ENCODE data around the gene AIFM1. TPM values are rescaled to one million over a fixed set of nuclear protein-coding genes. Genes with fewer than 3 reads are reported as not detected.

The AIFM1 gene
- total RNA-seq, 1 donor: 15.2 TPM

GRCh38 chrX:130186651-130187050 lies 21.0 kb upstream of the AIFM1 start:
- Histone ChIP-seq H3K4me2 (ENCODE audit: insufficient read depth, low read length) (no peak overlapping the region), H2AFZ (ENCODE audit: low read length) (no peak overlapping the region), H4K20me1 (ENCODE audit: insufficient read depth, low read length) (no peaks in the 10 kb centered on the region), H3K36me3 (ENCODE audit: insufficient read depth, low read length) (no peaks in the 10 kb centered on the region), H3K27ac (ENCODE audit: low read depth, low read length) (no peak overlapping the region), H3K27me3 (ENCODE audit: insufficient read depth, low read length) (no peaks in the 10 kb centered on the region), H3K4me1 (ENCODE audit: insufficient read depth, low read length) (no peaks in the 10 kb centered on the region), H3K4me3 (ENCODE audit: insufficient read depth, low read length) (no peak overlapping the region), H3K79me2 (ENCODE audit: insufficient read depth, low read length) (no peaks in the 10 kb centered on the region), H3K9me3 (ENCODE audit: low read depth, low read length) (no peaks in the 10 kb centered on the region)
- no peak for DNase-seq (ENCODE audit: insufficient read length, low spot score, missing footprints)
- no peak for TF ChIP-seq CTCF (IDR thresholded peaks at IDR 0.05; ENCODE audit: extremely low read depth, low read depth, low read length)

GRCh38 chrX:130184857-130185256 lies 19.2 kb upstream of the AIFM1 start:
- no peaks in the 10 kb centered on the region for H3K27me3 ChIP-seq (ENCODE audit: insufficient read depth, low read length)
- no peak overlapping the region for H2AFZ ChIP-seq (ENCODE audit: low read length)
- H3K4me1 ChIP-seq (ENCODE audit: insufficient read depth, low read length): no peaks in the 10 kb centered on the region
- H3K4me3 ChIP-seq (ENCODE audit: insufficient read depth, low read length): no peak overlapping the region
- no peak for DNase-seq (ENCODE audit: insufficient read length, low spot score, missing footprints)
- H3K27ac ChIP-seq (ENCODE audit: low read depth, low read length): no peak overlapping the region
- no peak for TF ChIP-seq CTCF (IDR thresholded peaks at IDR 0.05; ENCODE audit: extremely low read depth, low read depth, low read length)
- H3K9me3 ChIP-seq (ENCODE audit: low read depth, low read length): no peaks in the 10 kb centered on the region
- no peaks in the 10 kb centered on the region for H3K79me2 ChIP-seq (ENCODE audit: insufficient read depth, low read length)
- no peaks in the 10 kb centered on the region for H4K20me1 ChIP-seq (ENCODE audit: insufficient read depth, low read length)
- H3K36me3 ChIP-seq (ENCODE audit: insufficient read depth, low read length): no peaks in the 10 kb centered on the region
- no peak overlapping the region for H3K4me2 ChIP-seq (ENCODE audit: insufficient read depth, low read length)

- H3K36me3 ChIP-seq (ENCODE audit: insufficient read depth, low read length): no peaks in the 10 kb centered on the region
- H3K9me3 ChIP-seq (ENCODE audit: low read depth, low read length): no peaks in the 10 kb centered on the region
- TF ChIP-seq CTCF (IDR thresholded peaks at IDR 0.05; ENCODE audit: extremely low read depth, low read depth, low read length): no peak
- H2AFZ ChIP-seq (ENCODE audit: low read length): no peak overlapping the region
- no peak overlapping the region for H3K27ac ChIP-seq (ENCODE audit: low read depth, low read length)
- no peak for DNase-seq (ENCODE audit: insufficient read length, low spot score, missing footprints)
- no peaks in the 10 kb centered on the region for H3K79me2 ChIP-seq (ENCODE audit: insufficient read depth, low read length)
- H4K20me1 ChIP-seq (ENCODE audit: insufficient read depth, low read length): no peaks in the 10 kb centered on the region
- H3K4me2 ChIP-seq (ENCODE audit: insufficient read depth, low read length): no peak overlapping the region
- no peaks in the 10 kb centered on the region for H3K27me3 ChIP-seq (ENCODE audit: insufficient read depth, low read length)
- H3K4me3 ChIP-seq (ENCODE audit: insufficient read depth, low read length): no peak overlapping the region
- H3K4me1 ChIP-seq (ENCODE audit: insufficient read depth, low read length): no peaks in the 10 kb centered on the region
Measured at GRCh38 chrX:130184168-130184567, 18.5 kb upstream of the AIFM1 start.

- Histone ChIP-seq H3K36me3 (ENCODE audit: insufficient read depth, low read length) (no peaks in the 10 kb centered on the region), H3K27ac (ENCODE audit: low read depth, low read length) (no peak overlapping the region), H3K4me1 (ENCODE audit: insufficient read depth, low read length) (no peaks in the 10 kb centered on the region), H3K4me2 (ENCODE audit: insufficient read depth, low read length) (no peak overlapping the region), H3K9me3 (ENCODE audit: low read depth, low read length) (no peaks in the 10 kb centered on the region), H3K79me2 (ENCODE audit: insufficient read depth, low read length) (no peaks in the 10 kb centered on the region), H3K27me3 (ENCODE audit: insufficient read depth, low read length) (no peaks in the 10 kb centered on the region), H3K4me3 (ENCODE audit: insufficient read depth, low read length) (no peak overlapping the region), H2AFZ (ENCODE audit: low read length) (no peak overlapping the region), H4K20me1 (ENCODE audit: insufficient read depth, low read length) (no peaks in the 10 kb centered on the region)
- DNase-seq (ENCODE audit: insufficient read length, low spot score, missing footprints): peak; percentile 76
- TF ChIP-seq CTCF (IDR thresholded peaks at IDR 0.05; ENCODE audit: extremely low read depth, low read depth, low read length): no peak
Measured at GRCh38 chrX:130179579-130180215, 14.1 kb upstream of the AIFM1 start.
